ENCODE results near the gene ITPA. TPM values are rescaled to one million over a fixed set of nuclear protein-coding genes. Genes with fewer than 3 reads are reported as not detected.

Gene ITPA
- total and polyA plus RNA-seq, 10 of the 15 experiments (the other 5 are each of a cell fraction or from before 2014, with no cell fraction given): 5.5 to 124 (median 66.3) TPM

DNA sequence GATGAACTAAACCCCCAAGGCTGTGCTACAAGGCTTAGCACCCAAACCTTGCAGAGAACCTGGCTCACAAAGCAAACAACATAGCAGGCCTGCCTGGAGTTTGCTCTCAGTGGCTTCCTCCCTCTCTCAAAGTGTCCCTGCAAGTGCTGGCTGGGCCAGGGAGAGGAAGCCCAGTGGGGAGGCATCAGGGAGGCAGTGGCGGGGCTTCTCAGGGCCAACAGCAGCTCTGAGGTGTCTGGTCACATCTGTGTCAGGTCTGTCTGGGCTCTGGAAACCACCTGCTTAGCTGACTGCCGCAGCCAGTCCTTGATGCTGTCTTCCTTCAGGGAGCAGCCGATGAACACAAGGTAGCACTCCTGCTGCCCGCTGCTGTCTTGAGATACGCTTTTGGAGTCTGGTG lies 46.4 kb downstream of the ITPA start:
- H3K4me3 ChIP-seq: no peak overlapping the region
- no peak for TF ChIP-seq BRCA1 (IDR thresholded peaks at IDR 0.05; ENCODE audit: low read depth, low read length)
- TF ChIP-seq PRDM15 (CRISPR knock-in tag; IDR thresholded peaks at IDR 0.05): no peak
- no peak for TF ChIP-seq ESRRA (IDR thresholded peaks at IDR 0.05; ENCODE audit: low read length)
- no peak for TF ChIP-seq SP1 (IDR thresholded peaks at IDR 0.05; ENCODE audit: low read depth, low read length)
- TF ChIP-seq, protein P1, sequence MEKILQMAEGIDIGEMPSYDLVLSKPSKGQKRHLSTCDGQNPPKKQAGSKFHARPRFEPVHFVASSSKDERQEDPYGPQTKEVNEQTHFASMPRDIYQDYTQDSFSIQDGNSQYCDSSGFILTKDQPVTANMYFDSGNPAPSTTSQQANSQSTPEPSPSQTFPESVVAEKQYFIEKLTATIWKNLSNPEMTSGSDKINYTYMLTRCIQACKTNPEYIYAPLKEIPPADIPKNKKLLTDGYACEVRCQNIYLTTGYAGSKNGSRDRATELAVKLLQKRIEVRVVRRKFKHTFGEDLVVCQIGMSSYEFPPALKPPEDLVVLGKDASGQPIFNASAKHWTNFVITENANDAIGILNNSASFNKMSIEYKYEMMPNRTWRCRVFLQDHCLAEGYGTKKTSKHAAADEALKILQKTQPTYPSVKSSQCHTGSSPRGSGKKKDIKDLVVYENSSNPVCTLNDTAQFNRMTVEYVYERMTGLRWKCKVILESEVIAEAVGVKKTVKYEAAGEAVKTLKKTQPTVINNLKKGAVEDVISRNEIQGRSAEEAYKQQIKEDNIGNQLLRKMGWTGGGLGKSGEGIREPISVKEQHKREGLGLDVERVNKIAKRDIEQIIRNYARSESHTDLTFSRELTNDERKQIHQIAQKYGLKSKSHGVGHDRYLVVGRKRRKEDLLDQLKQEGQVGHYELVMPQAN (conservative IDR thresholded peaks at IDR 0.05): no peak
- no peak for TF ChIP-seq ZNF207 (IDR thresholded peaks at IDR 0.05; ENCODE audit: borderline replicate concordance)
- TF ChIP-seq RB1 (IDR thresholded peaks at IDR 0.05; ENCODE audit: borderline replicate concordance): no peak
- no peak for TF ChIP-seq NFYA (IDR thresholded peaks at IDR 0.05; ENCODE audit: borderline replicate concordance, low read depth, low read length)
- no peak for TF ChIP-seq TBL1XR1 (IDR thresholded peaks at IDR 0.05; ENCODE audit: low read depth, low read length)
- no peak for TF ChIP-seq POLR2A (IDR thresholded peaks at IDR 0.05; ENCODE audit: low read depth, low read length)
- TF ChIP-seq FOXM1 (IDR thresholded peaks at IDR 0.05; ENCODE audit: low read depth, low read length): no peak
- no peak for TF ChIP-seq CHD1 (IDR thresholded peaks at IDR 0.05; ENCODE audit: low read depth, low read length)
- no peak for TF ChIP-seq ELK1 (IDR thresholded peaks at IDR 0.05; ENCODE audit: low read depth, low read length)
- TF ChIP-seq EED (IDR thresholded peaks at IDR 0.05; ENCODE audit: low read depth): no peak
- no peak for TF ChIP-seq TAF1 (IDR thresholded peaks at IDR 0.05; ENCODE audit: borderline replicate concordance, low read depth, low read length)
- no peak for TF ChIP-seq CEBPZ (IDR thresholded peaks at IDR 0.05; ENCODE audit: low read depth, low read length)
- no peak for TF ChIP-seq BCL11A (IDR thresholded peaks at IDR 0.05; ENCODE audit: low read depth, low read length)
- WGBS (ENCODE audit: insufficient coverage, insufficient replicate concordance, low lambda C conversion rate, missing lambda C conversion rate): 66% methylated on average over 5 of the region's 5 CpGs
- intact Hi-C loops (cut with micrococcal nuclease; ENCODE audit: unreplicated experiment) (no loop called here), in situ Hi-C loops (cut with MboI) (no loop called here)
- H3K4me1 ChIP-seq (ENCODE audit: control insufficient read depth, insufficient read depth, low read length): no peaks in the 10 kb centered on the region
- H3K4me2 ChIP-seq (ENCODE audit: control insufficient read depth, insufficient read depth): no peak overlapping the region
- H3K9me3 ChIP-seq (replicated peaks; ENCODE audit: control insufficient read depth, insufficient read depth, low read length): no peaks in the 10 kb centered on the region
- H4K20me1 ChIP-seq (ENCODE audit: control insufficient read depth, insufficient read depth): no peaks in the 10 kb centered on the region
- H3K36me3 ChIP-seq (ENCODE audit: control insufficient read depth in 2 of 2, insufficient read depth in 2 of 2, low read length in 1 of 2): no peaks in the 10 kb centered on the region
- H3K79me2 ChIP-seq (ENCODE audit: control insufficient read depth, insufficient read depth, low read length): no peaks in the 10 kb centered on the region
- FAIRE-seq (no peak), ATAC-seq (no peak), DNase-seq (ENCODE audit: low read depth, low spot score) (no peak)
- no peak overlapping the region for H3K27ac ChIP-seq (ENCODE audit: control insufficient read depth, insufficient read depth)
- ChIA-PET RAD21 (ENCODE audit: unreplicated experiment) (no interaction called here), SMC1A (ENCODE audit: uncharacterized antibody, unreplicated experiment) (no interaction called here), POLR2A (no interaction called here), CTCF (no interaction called here)
- no peaks in the 10 kb centered on the region for H3K27me3 ChIP-seq (replicated peaks in 1 of 2; ENCODE audit: control insufficient read depth in 2 of 2, insufficient read depth in 2 of 2, low read length in 1 of 2)
- H3K9ac ChIP-seq (ENCODE audit: control insufficient read depth, insufficient read depth, low read length): no peak overlapping the region
- H2AFZ ChIP-seq (ENCODE audit: control insufficient read depth, low read depth, low read length): no peak overlapping the region
- BruUV-seq (replicated peaks): no TSS peak
